Endodermal cell (in vitro differentiated cells): Measurements from ENCODE around the gene GTPBP2. TPM values are rescaled to one million over a fixed set of nuclear protein-coding genes. Genes with fewer than 3 reads are reported as not detected.

ENCODE experiments used
- DNase-seq: peaks from one replicate; pipeline ENCODE4 v3.0.0-alpha.2; 2017
- H3K27ac ChIP-seq: 2 replicates; pipeline ENCODE4 v1.5.1; 2013; ENCODE audit warnings: mild to moderate bottlenecking, low read depth, low read length, moderate library complexity
- H3K27me3 ChIP-seq: 2 replicates; pipeline ENCODE4 v1.6.1; 2013; ENCODE audit warnings: mild to moderate bottlenecking, low read length, moderate library complexity; ENCODE audit not compliant: insufficient read depth, control insufficient read depth, poor library complexity, severe bottlenecking
- H3K36me3 ChIP-seq: 2 replicates; pipeline ENCODE4 v1.7.0; 2013; ENCODE audit warnings: mild to moderate bottlenecking, low read length, moderate library complexity; ENCODE audit not compliant: control insufficient read depth, insufficient read depth
- H3K4me1 ChIP-seq: one replicate; pipeline ENCODE4 v1.7.0; 2013; ENCODE audit warnings: low read length; ENCODE audit not compliant: control insufficient read depth, insufficient read depth
- H3K4me3 ChIP-seq: 2 replicates; pipeline ENCODE4 v1.5.1; 2013; ENCODE audit warnings: mild to moderate bottlenecking, low read length, moderate library complexity
- H3K9ac ChIP-seq: 2 replicates; pipeline ENCODE4 v1.6.1; 2013; ENCODE audit warnings: mild to moderate bottlenecking, low read length, moderate library complexity; ENCODE audit not compliant: poor library complexity, severe bottlenecking; ENCODE audit errors: extremely low read depth
- H3K9me3 ChIP-seq: 2 replicates; pipeline ENCODE4 v1.6.1; 2013; ENCODE audit warnings: mild to moderate bottlenecking, low read length, moderate library complexity; ENCODE audit not compliant: control insufficient read depth
- H3K27ac Mint-ChIP-seq: 2 replicates; pipeline ENCODE4 v1.8.0; 2020; ENCODE audit warnings: mixed read lengths
- H3K27me3 Mint-ChIP-seq: 2 replicates; pipeline ENCODE4 v1.8.0; 2021; ENCODE audit warnings: mild to moderate bottlenecking, mixed read lengths; ENCODE audit not compliant: insufficient read depth
- H3K36me3 Mint-ChIP-seq: 2 replicates; pipeline ENCODE4 v1.8.0; 2020; ENCODE audit warnings: low read depth, mixed read lengths
- H3K4me1 Mint-ChIP-seq: 2 replicates; pipeline ENCODE4 v1.8.0; 2020; ENCODE audit warnings: mixed read lengths
- H3K4me3 Mint-ChIP-seq: 2 replicates; pipeline ENCODE4 v1.8.0; 2020; ENCODE audit warnings: mild to moderate bottlenecking, moderate library complexity, mixed read lengths
- H3K9me3 Mint-ChIP-seq: 2 replicates; pipeline ENCODE4 v1.8.0; 2020; ENCODE audit warnings: mild to moderate bottlenecking, mixed read lengths
- WGBS, 2 experiments: methylation state at CpG; one replicate each; pipeline versions ENCODE4 v1.1.5 to v1.1.7; 2013; ENCODE audit warnings: missing lambda C conversion rate in 2 of 2, mixed read lengths in 1 of 2; ENCODE audit not compliant: insufficient coverage in 1 of 2, insufficient read length in 1 of 2; 5-methylcytosine and 5-hydroxymethylcytosine counted together
- long read RNA-seq, 4 experiments: library from polyadenylated mRNA in 2 of 4; library from RNA in 1 of 4; library from capped mRNA in 1 of 4; stranded (forward) in 3 of 4; unstranded in 1 of 4; transcript quantifications; one replicate each; pipeline ENCODE4 v2.0.0, GENCODE V29; 2020 to 2021; ENCODE audit warnings: inconsistent platforms in 1 of 4
- polyA plus RNA-seq, 2 experiments: library from polyadenylated mRNA; stranded (reverse); fragments of 50-300 nt; gene quantifications; one replicate each; pipeline ENCODE4 v1.2.3, GENCODE V29; 2013
- total RNA-seq, 2 donors: library from RNA; stranded (reverse); fragmentation: NEBNext Ultra II Directional in 1 of 2; extraction: Animal tissue kit (Norgen Biotek cat#: 25700) in 1 of 2; gene quantifications; 2 replicates in 1 of 2; 3 replicates in 1 of 2; pipeline ENCODE4 v1.2.1, GENCODE V29; 2021
- TF ChIP-seq, protein P1 (sequence below): fragments of 200-600 bp; sonication (generic); conservative IDR thresholded peaks from 2 replicates; pipeline ENCODE4 v1.5.0; 2021; ENCODE audit warnings: antibody characterized with exemption, mild to moderate bottlenecking

The GTPBP2 gene, protein sequence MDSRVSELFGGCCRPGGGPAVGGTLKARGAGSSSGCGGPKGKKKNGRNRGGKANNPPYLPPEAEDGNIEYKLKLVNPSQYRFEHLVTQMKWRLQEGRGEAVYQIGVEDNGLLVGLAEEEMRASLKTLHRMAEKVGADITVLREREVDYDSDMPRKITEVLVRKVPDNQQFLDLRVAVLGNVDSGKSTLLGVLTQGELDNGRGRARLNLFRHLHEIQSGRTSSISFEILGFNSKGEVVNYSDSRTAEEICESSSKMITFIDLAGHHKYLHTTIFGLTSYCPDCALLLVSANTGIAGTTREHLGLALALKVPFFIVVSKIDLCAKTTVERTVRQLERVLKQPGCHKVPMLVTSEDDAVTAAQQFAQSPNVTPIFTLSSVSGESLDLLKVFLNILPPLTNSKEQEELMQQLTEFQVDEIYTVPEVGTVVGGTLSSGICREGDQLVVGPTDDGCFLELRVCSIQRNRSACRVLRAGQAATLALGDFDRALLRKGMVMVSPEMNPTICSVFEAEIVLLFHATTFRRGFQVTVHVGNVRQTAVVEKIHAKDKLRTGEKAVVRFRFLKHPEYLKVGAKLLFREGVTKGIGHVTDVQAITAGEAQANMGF
- total RNA-seq: 10 to 100 TPM; 87.9 to 90.6 TPM
- polyA plus RNA-seq (2013, experiment 1 of 2): 64.2 TPM
- polyA plus RNA-seq (2013, experiment 2 of 2): 53.7 TPM
- long read RNA-seq, experiment 1, partial matches to known transcripts: 7 of 11 reads
- long read RNA-seq, experiment 1, other reads (novel, unspliced or antisense): 3 of 11 reads
- long read RNA-seq, experiment 2, transcript GTPBP2-202 (12 exons, 2,933 nt): major isoform, 11 of 30 reads
- long read RNA-seq, experiment 2, partial matches to known transcripts: 9 of 30 reads
- long read RNA-seq, experiment 2, other reads (novel, unspliced or antisense): 10 of 30 reads
- long read RNA-seq, experiment 3, partial matches to known transcripts: 5 of 14 reads
- long read RNA-seq, experiment 3, other reads (novel, unspliced or antisense): 8 of 14 reads
- long read RNA-seq, experiment 4, partial matches to known transcripts: 0 of 20 reads
- long read RNA-seq, experiment 4, other reads (novel, unspliced or antisense): 18 of 20 reads

DNA sequence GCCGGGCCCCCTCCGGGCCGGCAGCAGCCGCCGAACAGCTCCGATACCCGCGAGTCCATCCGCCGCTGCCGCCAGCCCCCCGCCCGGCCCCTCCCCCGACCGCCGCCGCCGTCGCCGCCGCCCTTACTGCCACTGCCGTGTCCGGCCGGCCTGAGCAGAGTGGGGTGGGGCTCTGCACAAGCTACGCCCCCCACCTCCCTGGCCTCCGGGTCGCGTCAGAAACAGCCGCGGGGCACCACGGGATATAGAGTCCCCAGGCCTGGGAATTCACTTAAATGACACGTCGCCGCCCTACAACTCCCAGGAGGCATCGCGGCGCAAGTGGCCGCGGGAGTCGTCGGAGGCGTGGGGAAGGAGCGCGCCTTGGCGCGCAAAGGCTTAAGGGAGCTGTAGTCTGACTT is at the start of gene GTPBP2:
Gene GTPBP2, minus strand, starts transcription at position 161 of the 401 bp plus-strand sequence. Its CDS starts 102 bp downstream, at position 59.
- Histone ChIP-seq H3K9me3 (no peaks in the 10 kb centered on the region), H3K27ac (peak within 1 kb of the TSS; percentile 98), H3K9ac (peak within 1 kb of the TSS; percentile 95), H3K4me3 (peak within 1 kb of the TSS; percentile 99), H3K36me3 (peaks cover 31% of the 10 kb centered on the region), H3K27me3 (no peaks in the 10 kb centered on the region), H3K4me1 (no peaks in the 10 kb centered on the region)
- peak; percentile 99 for DNase-seq
- peaks cover 29% of the 10 kb centered on the region for H3K4me1 Mint-ChIP-seq
- TF ChIP-seq, protein P1, sequence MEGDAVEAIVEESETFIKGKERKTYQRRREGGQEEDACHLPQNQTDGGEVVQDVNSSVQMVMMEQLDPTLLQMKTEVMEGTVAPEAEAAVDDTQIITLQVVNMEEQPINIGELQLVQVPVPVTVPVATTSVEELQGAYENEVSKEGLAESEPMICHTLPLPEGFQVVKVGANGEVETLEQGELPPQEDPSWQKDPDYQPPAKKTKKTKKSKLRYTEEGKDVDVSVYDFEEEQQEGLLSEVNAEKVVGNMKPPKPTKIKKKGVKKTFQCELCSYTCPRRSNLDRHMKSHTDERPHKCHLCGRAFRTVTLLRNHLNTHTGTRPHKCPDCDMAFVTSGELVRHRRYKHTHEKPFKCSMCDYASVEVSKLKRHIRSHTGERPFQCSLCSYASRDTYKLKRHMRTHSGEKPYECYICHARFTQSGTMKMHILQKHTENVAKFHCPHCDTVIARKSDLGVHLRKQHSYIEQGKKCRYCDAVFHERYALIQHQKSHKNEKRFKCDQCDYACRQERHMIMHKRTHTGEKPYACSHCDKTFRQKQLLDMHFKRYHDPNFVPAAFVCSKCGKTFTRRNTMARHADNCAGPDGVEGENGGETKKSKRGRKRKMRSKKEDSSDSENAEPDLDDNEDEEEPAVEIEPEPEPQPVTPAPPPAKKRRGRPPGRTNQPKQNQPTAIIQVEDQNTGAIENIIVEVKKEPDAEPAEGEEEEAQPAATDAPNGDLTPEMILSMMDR: no peak
- H3K36me3 Mint-ChIP-seq: peaks cover 29% of the 10 kb centered on the region
- H3K27ac Mint-ChIP-seq: peak within 1 kb of the TSS; percentile 99
- no peaks in the 10 kb centered on the region for H3K9me3 Mint-ChIP-seq
- peak within 1 kb of the TSS; percentile 80 for H3K4me3 Mint-ChIP-seq
- H3K27me3 Mint-ChIP-seq: no peaks in the 10 kb centered on the region
- WGBS, 2 experiments: 0% methylated on average over 14 to 46 of the region's 46 CpGs

DNA sequence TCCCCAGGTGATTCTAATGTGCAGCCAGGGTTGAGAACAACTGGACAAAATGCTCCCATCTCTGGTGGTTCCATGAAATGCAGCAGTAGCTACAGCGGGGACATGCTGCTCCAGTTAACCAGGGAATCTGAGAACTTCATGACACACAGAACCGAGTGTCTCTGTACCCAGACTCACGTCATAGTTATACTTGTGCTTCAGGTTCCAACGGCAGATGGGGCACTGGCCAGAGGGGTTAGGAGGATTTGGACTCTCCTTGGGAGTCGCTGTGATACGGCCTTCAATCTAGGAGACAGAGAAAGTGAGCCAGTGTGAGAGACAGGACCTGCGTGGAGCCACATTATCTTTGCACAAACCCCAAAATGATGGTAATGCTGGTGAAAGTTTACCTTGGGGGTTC is 49.3 kb upstream of the GTPBP2 start:
- Histone ChIP-seq H3K9ac (no peak overlapping the region), H3K27me3 (no peaks in the 10 kb centered on the region), H3K36me3 (peaks cover 92% of the 10 kb centered on the region), H3K4me3 (no peak overlapping the region), H3K9me3 (no peaks in the 10 kb centered on the region), H3K27ac (no peak overlapping the region), H3K4me1 (peaks cover 18% of the 10 kb centered on the region)
- 96 to 99% methylated on average over 7 of the region's 7 CpGs for WGBS, 2 experiments
- peaks cover 52% of the 10 kb centered on the region for H3K36me3 Mint-ChIP-seq
- peaks cover 28% of the 10 kb centered on the region for H3K4me1 Mint-ChIP-seq
- no peaks in the 10 kb centered on the region for H3K9me3 Mint-ChIP-seq
- H3K27me3 Mint-ChIP-seq: no peaks in the 10 kb centered on the region
- DNase-seq: no peak
- H3K4me3 Mint-ChIP-seq: no peak overlapping the region
- peak overlapping the region; percentile 30 for H3K27ac Mint-ChIP-seq
- TF ChIP-seq, protein P1: no peak

DNA sequence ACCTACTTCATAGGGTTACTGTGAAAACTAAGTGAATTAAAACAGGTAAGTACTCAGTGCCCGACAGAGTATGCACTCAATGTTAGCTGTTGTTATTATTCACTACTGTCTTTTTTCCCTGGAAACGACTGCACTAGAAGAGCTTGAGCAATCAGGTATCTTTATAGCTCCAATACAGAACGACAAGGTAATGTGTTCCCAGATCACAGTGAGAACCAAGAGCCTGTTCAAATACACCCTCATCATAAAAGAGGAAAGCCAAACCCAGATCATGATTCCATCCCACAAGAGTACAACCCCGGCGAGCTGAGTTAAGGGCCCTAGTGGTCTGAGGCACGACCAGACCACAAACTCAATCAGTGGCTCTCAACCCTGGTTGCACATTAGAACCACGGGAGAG is 48.7 kb upstream of the GTPBP2 start:
- no peaks in the 10 kb centered on the region for H3K27me3 ChIP-seq
- no peaks in the 10 kb centered on the region for H3K27me3 Mint-ChIP-seq
- DNase-seq: no peak
- no peak overlapping the region for H3K27ac ChIP-seq
- H3K4me3 ChIP-seq: no peak overlapping the region
- peaks cover 95% of the 10 kb centered on the region for H3K36me3 ChIP-seq
- H3K9ac ChIP-seq: no peak overlapping the region
- peaks cover 22% of the 10 kb centered on the region for H3K4me1 Mint-ChIP-seq
- WGBS, 2 experiments: 89 to 98% methylated on average over 3 to 7 of the region's 7 CpGs
- no peak overlapping the region for H3K4me3 Mint-ChIP-seq
- H3K36me3 Mint-ChIP-seq: peaks cover 55% of the 10 kb centered on the region
- TF ChIP-seq, protein P1: no peak
- no peaks in the 10 kb centered on the region for H3K9me3 ChIP-seq
- no peaks in the 10 kb centered on the region for H3K9me3 Mint-ChIP-seq
- no peak overlapping the region for H3K27ac Mint-ChIP-seq
- peaks cover 13% of the 10 kb centered on the region for H3K4me1 ChIP-seq
